HG02588 (cell line): ENCODE measurements around the gene MARF1.
"Not testable (repeated sequence)": the region's sequence is repeated elsewhere in the genome, so short reads cannot be mapped to it uniquely, and the experiment has no call there.

Source experiments
- ATAC-seq: cut with Tn5 transposase; IDR thresholded peaks from one replicate; pipeline ENCODE4 v1.9.1; 2021; ENCODE audit warnings: mild to moderate bottlenecking, moderate library complexity; ENCODE audit not compliant: unreplicated experiment

Gene MARF1

DNA sequence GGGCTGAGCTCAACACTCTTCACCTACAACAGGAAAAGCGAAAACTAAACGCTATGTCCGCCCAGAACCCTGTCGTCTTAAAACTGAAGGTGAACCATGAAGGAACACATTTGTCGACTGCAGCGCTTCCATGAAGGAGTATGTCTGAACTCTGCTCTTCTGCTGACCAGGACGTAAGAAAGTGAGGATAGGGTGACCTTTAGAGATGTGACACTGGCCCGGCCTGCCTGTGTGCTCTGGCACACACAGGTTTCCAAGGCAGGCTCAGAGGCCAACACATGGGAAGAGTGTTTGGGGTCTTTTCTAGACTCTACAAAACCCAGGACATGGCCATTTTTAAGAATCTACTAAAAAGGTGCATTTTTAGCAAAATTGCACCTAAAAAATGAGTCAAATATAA is 21.1 kb downstream of the MARF1 start:
- ATAC-seq = no peak

GRCh38 chr16:15621456-15621855 is 21.5 kb downstream of the MARF1 start:
- no peak for ATAC-seq

- ATAC-seq = no peak
Observed at GRCh38 chr16:15620611-15621195, 22.3 kb downstream of the MARF1 start.

DNA sequence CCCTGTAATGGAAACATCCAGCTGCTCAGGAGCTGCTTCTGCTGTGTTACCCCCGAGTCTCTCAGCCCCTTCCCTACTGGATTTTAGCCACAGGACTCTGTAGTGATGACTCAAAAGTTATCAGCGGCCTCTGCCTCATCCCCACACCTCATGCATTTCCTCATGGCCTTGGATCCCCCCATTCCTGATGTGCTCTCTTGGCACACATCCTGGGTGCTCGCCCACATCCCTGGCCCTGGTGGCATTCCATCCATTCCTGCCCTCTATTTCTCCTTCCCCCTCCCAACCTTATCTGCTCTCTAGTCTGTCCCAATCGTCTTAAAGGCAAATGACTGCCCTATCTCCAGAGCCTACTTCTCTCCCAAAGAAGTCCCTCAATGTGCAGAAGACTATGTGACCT is 24.6 kb downstream of the MARF1 start:
- ATAC-seq = no peak

GRCh38 chr16:15617901-15618300 is 25.1 kb downstream of the MARF1 start:
- no peak for ATAC-seq

DNA sequence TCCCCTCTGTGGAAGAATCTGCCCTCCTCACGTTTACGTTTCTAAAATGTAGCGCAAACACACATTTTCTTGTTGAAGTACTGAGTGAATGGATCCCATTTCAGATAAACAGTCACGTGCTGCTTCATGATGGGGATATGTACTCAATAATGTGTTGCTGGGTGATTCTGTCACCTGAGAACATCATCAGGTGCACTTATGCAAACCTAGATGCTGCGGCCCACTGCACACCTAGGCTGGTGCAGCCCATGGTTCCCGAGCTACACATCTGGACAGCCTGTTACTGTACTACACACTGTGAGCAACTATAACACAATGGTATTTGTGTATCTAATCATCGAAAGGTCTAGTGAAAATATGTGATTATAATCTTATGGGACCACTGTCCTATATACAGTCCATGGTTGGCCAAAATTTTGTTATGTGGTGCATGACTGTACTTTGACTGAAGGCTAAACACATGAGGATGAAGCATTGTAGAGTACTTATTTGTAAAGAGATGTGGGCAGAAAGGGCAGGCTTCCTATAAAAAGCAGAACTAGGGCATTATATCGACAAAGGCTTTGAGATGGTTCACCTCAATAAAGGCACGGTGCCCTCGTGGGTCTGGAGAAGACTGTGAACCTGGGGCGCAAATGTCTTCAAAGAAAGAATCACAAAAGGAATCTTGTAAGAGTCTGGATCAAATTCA is 26.3 kb downstream of the MARF1 start:
- ATAC-seq = no peak

DNA sequence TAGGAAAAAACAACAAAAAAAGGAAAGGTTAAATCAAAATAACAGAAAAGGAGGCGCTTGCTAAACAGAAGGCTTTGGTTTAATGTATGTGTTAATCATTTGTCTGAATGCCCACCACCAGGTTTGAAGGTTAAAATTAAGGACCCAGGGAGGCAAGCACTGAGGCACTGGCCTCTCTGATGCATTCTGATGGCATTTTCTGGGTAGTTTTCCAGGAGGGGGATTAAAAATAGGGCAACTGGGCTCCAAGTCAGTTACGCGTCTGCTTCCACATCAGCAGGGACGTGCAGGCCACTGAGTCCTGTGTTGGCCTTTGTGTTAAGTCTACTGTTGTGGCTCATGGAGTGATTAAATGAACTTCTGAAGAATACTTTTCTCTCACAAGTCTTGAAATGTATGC is 26.9 kb downstream of the MARF1 start:
- no peak for ATAC-seq

DNA sequence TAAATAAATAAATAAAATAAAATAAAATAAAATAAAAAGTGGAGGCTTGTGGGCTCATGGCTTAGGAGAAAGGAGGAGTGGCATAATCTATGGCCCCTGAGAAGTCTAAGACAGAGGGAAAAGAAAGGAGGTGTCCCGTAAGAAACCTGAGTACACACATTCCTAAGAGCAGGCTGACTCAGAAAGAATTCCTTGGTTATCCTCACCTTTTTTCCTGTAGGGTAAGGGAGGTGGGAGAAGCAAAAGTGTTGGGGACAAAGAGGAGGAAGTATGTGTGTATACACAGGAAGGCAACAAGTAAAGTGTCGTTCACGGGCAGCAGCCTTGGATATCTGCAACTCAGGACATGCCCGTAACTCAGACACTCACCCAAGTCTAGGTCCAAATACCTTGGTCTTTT is 29.3 kb downstream of the MARF1 start:
- ATAC-seq = no peak

DNA sequence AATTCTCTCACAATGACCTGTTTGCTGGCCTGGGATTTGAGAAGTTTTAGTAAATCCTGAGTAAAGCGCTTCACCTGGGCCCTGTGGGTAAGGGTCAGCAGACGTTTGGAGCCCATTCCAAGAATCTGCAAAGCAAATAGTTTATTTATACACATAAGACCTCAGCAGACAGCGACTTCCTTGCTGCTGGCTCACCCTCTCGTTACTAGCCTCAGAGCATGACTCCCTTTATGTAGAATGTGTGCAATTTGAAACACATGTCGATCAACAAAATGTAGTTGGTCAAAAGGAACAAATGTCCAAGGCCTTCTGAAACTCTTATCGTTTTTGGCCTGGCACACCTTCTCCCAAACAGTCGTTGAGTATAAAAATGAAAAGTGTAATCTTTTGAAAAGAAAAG is 31.3 kb downstream of the MARF1 start:
- no peak for ATAC-seq

- no peak for ATAC-seq
Observed at GRCh38 chr16:15610369-15610871, 32.5 kb downstream of the MARF1 start.

GRCh38 chr16:15609286-15609649 is 33.7 kb downstream of the MARF1 start:
- ATAC-seq = no peak

GRCh38 chr16:15608398-15609285 is 34.3 kb downstream of the MARF1 start:
- no peak for ATAC-seq

DNA sequence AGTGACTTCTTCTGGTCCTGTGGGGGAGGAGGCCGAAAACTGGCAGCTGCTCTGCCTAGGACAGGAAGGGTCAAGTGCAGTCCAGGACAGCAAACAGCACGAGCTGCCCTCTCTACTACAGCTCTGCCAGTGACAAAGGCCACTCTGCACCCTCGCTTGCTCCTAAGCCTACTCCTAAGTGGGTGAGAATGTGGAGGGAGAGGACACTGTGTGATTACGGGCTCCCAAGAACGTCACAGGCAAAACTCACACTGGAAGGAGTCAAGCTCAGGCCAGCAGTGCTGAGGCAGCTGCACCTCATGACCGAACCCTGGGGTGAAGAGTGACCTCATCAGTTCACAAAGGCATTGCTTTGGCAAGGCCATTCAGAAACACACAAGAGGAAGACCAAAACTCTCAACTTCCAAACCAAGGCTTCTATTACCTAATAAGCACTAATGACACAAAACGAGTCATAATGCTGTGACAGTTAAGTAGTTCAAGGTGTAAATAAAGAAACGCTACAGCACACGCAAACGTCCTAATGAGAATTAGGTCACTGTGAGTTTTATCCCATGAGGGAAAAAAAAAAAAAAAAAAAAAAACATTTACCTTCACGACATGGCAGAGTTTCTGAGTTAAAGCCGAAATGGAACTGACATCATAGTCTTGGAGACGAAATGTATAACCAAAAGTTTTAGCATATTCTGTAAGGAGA is 35.1 kb downstream of the MARF1 start:
- no peak for ATAC-seq

GRCh38 chr16:15607221-15607699 is 35.7 kb downstream of the MARF1 start:
- ATAC-seq = not testable (repeated sequence)

GRCh38 chr16:15606518-15607220 is 36.3 kb downstream of the MARF1 start:
- ATAC-seq = no peak

GRCh38 chr16:15605839-15606517 is 37.0 kb downstream of the MARF1 start:
- no peak for ATAC-seq

GRCh38 chr16:15604460-15605440 is 38.2 kb downstream of the MARF1 start:
- no peak for ATAC-seq

DNA sequence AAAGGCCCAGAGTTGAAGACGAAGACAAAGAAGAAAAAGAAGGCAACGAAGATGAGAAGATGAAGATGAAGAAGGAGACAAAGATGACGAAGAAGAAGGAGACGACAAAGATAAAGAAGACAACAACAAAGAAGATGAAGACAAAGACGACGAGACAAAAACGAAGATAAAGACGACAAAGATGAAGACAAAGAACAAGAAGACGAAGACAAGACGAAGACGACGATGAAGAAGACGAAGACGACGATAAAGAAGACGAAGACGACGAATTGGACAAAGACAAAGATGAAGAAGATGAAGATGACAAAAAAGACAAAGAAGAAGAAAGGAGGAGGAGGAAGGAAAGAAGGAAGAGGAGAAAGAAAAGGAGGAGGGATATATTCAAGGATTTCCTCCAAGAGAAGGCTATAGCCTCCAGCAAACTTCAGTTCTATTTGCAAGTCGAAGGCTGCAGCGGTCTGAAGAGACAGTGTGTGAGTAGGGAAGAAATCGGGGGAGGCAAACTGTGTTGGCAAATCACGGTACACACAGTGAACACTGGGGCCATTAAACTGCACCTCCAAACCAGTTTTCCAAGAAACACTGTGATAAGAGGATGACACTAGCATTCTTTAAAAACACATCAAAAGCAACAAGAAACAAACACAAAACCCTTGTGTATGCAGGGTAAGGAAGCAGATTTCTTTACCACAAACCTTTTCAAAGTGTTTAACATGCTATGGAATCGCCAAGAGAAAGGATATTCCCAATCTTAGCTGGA is 40.5 kb downstream of the MARF1 start:
- ATAC-seq = no peak
